Activated gamma-delta T cell (primary cell): ENCODE measurements around the gene LZTFL1.

Experiments
- DNase-seq: peaks from one replicate; lab custom pipeline; 2025; lab: John Stamatoyannopoulos, UW

Gene LZTFL1

DNA sequence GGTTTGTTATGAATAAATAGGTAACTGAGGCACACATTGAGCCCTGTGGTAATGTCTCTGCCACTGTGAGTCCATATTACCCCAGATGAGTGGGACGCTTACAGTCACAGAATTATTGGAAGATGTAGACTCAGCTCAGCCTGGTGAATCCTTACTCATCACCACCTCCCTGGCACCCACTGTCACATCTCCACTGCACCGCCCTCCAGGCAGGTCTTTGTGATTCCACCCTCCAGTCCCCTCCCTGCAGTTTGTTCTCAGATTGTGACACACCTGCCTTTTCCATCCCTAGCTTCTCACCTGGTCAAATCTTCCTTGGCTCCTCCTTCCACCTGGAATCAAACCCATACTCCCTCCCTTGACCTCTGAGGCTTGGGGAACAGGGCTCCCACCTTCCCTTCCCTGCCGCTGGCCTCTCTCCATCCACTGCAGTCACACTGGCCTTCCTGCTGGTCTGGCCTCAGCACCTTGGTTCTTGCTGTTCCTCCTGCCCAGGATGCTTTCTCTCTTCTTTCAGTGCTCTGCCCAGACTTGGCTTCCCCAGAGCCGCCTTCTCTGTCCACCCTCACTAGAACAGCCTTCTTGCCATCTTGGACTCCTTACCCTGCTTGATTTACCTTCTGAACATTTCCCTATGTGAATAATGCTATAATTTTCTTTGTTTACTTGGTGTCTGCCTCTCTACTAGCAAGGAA lies 55.0 kb downstream of the LZTFL1 start:
- DNase-seq: no peak

GRCh38 chr3:45785605-45786150 lies 56.2 kb downstream of the LZTFL1 start:
- DNase-seq: no peak

- DNase-seq: no peak
Measured at GRCh38 chr3:45783667-45784066, 58.3 kb downstream of the LZTFL1 start.

DNA sequence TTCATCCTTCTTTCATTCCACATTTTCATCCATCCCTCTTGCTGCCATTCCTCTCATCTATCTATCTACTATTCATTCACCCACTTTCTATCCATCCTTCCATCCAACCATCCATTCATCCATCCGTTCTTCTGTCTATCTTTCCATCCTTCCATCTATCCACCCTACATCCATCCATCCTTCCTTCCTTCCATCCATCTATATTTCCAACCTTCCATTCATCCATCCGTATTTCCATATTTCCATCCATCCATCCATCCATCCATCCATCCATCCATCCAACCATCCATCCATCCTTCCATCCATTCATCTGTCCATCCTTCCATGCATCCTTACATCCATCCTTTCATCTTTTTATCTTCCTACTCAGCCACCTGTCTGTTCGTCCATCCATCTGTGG lies 59.5 kb downstream of the LZTFL1 start:
- DNase-seq: no peak

- no peak for DNase-seq
Measured at GRCh38 chr3:45781841-45782240, 60.1 kb downstream of the LZTFL1 start.

DNA sequence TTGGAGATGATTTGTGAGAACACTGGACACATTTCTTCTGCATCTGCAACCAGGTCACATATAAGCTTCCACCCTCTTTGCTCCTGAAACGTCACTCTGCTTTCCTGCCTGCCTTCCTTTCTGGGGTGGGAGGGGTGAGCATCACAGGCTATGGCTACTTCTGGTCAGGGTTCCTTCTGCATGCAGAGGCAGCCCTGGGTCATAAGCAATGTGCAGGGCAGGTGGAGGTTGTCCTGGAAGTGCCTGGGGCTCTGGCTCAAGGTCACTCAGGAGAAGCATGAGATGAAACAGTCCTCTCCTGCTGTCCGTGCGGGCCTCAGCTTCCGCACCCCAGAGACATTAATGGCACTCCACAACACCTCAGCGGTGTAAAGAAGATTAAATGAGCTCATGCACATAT lies 60.6 kb downstream of the LZTFL1 start:
- no peak for DNase-seq

GRCh38 chr3:45779746-45780735 lies 61.9 kb downstream of the LZTFL1 start:
- no peak for DNase-seq

DNA sequence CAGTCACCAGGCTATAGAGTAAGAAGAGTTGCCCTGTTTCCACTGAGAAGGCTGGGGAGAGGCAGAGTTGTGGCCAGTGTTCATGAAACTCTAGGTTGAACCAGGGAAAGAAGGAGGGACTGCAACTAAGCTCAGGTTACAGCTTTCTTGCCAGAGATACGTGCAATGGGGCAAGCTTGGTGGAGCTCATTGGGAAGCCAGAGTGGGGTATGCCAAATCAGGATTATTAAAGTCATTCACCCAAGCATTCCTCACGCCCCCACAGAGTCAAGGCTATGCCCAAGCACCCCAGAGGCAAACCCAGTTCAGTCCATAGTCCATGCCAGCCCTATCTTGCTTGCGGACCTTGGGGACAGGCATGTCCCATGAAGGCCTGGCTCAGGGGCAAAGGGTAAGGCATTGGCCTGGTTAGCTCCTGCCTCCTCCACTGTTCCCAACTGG lies 63.1 kb downstream of the LZTFL1 start:
- no peak for DNase-seq

DNA sequence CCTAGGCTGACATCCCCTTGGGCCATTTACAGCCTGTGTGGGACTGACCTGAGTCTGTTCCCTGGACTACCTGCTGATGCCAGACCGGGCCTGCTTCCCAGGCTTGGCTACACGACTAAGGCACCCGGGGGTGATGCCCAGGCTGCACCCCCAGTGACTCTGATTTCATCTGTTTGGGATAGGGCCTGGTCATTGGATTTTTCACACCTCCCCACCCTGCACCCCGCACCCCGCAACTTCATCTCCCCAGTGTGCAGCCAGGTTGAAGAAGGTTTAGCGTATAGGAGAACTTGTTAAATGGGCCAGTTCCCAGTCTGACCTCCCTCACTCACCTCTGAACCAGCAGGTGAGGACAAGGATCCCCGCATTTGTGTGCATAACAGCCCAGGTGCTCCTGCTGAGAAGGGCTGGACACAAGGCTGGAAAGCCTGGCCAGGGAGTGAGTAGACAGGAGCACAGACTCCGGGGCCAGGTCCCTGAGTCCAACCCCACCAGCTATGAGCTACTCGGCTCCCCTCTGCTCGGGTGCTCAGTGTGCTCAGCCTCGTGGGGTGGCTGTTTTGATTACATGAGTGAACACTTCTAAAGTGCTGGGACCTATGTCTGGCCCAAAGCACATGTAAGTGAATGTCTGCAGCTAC lies 64.1 kb downstream of the LZTFL1 start:
- DNase-seq: no peak

GRCh38 chr3:45777111-45777745 lies 64.7 kb downstream of the LZTFL1 start:
- no peak for DNase-seq

DNA sequence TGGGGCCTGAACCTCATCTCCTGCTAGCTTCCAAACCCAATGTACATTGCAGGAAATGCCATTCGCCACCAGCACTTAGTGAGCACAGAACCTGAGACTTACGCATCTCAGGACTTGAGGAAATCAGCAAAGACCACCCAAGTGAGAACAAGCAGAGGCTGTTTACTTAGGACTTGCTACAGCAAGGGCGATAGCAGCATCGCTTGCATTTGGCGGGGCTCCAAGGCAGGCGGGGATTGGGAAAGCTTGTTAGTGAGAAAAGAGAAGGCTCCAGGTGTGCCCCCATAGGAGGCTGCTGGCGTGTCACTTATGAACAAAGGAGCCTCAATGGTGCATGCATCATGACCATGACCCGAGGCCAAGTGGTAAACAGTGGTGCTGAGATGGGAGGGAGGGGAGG lies 65.3 kb downstream of the LZTFL1 start:
- no peak for DNase-seq

DNA sequence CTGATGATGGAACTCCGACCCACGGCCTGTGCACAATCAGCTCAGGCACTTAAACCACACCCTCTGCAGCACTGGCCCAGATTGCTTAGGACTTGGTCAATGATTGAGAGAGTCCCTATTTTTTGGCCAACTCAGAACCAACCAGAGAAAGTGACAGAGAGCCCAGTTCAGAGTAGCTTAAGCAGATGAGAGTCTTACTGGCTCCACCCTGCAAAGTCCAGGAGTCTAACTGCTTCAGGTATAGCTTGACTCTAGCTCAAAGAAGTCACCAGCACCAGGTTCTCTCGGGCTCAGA lies 65.7 kb downstream of the LZTFL1 start:
- no peak for DNase-seq

- DNase-seq: no peak
Measured at GRCh38 chr3:45775571-45776300, 66.2 kb downstream of the LZTFL1 start.

- DNase-seq: no peak
Measured at GRCh38 chr3:45774581-45775521, 67.1 kb downstream of the LZTFL1 start.

- no peak for DNase-seq
Measured at GRCh38 chr3:45773714-45774449, 68.0 kb downstream of the LZTFL1 start.
